K562 (cell line): ENCODE measurements around the gene IRF2BP1. TPM values are rescaled to one million over a fixed set of nuclear protein-coding genes. Genes with fewer than 3 reads are reported as not detected.

Experiments
- EHMT2 ChIP-seq: fragments of 450-650 bp; IDR thresholded peaks from 2 replicates; pipeline ENCODE4 v1.6.1; 2018; ENCODE audit warnings: antibody characterized with exemption
- ELF2 ChIP-seq: fragments of 250-450 bp; sonication (Bioruptor Pico); IDR thresholded peaks from 2 replicates; pipeline ENCODE4 v1.5.0; 2021; ENCODE audit warnings: mild to moderate bottlenecking
- GTF2A2 ChIP-seq: IDR thresholded peaks from 2 replicates; pipeline ENCODE4 v1.6.1; 2016; ENCODE audit warnings: mild to moderate bottlenecking, missing genetic modification characterization, missing compliant biosample characterization
- LCOR ChIP-seq: sonication (generic); formaldehyde crosslinking; IDR thresholded peaks from 2 replicates; pipeline ENCODE4 v1.8.0; 2022; ENCODE audit warnings: mild to moderate bottlenecking, missing genetic modification reagents
- NFIC ChIP-seq: fragments of 450-650 bp; IDR thresholded peaks from 2 replicates; pipeline ENCODE4 v1.6.1; 2017; ENCODE audit warnings: mild to moderate bottlenecking, inconsistent platforms
- NR4A1 ChIP-seq, 2 experiments: fragments of 250-450 bp in 1 of 2; fragments of 450-650 bp in 1 of 2; sonication (Bioruptor Pico) in 1 of 2; IDR thresholded peaks; 2 replicates each; pipeline versions ENCODE4 v1.4.0 to v1.6.1; 2016 to 2020; ENCODE audit warnings: mild to moderate bottlenecking in 2 of 2, missing compliant biosample characterization in 1 of 2, missing genetic modification characterization in 1 of 2, moderate library complexity in 1 of 2
- POLR2AphosphoS2 ChIP-seq: IDR thresholded peaks from 2 replicates; pipeline ENCODE4 v1.6.1; 2012; ENCODE audit warnings: low read length, improper control_type of control experiment
- RBM17 ChIP-seq: fragments of 200-400 bp; formaldehyde crosslinking; IDR thresholded peaks from 2 replicates; pipeline ENCODE4 v1.6.1; 2017; ENCODE audit warnings: low read depth, mild to moderate bottlenecking, low read length, borderline replicate concordance
- ZFP1 ChIP-seq: fragments of 450-650 bp; formaldehyde crosslinking; IDR thresholded peaks from 2 replicates; pipeline ENCODE4 v1.4.0; 2020; ENCODE audit warnings: mild to moderate bottlenecking, mixed read lengths
- ZNF354B ChIP-seq: fragments of 250-450 bp; sonication (Bioruptor Pico); IDR thresholded peaks from 2 replicates; pipeline ENCODE4 v1.4.0; 2020
- ZNF583 ChIP-seq: fragments of 250-450 bp; sonication (Bioruptor Pico); IDR thresholded peaks from 2 replicates; pipeline ENCODE4 v1.4.0; 2020
- ZNF766 ChIP-seq: fragments of 200-800 bp; sonication (Bioruptor generic); conservative IDR thresholded peaks from 2 replicates; pipeline ENCODE4 v1.6.1; 2016; ENCODE audit warnings: missing genetic modification characterization, missing compliant biosample characterization
- polyA plus RNA-seq, 8 experiments: library from polyadenylated mRNA; depleted of rRNA in 4 of 8; stranded (reverse) in 5 of 8; unstranded in 3 of 8; fragments of >200 nt; fragmentation: Nextera tagmentation in 2 of 8; fragmentation: Illumina TruSeq in 1 of 8; extraction: Ambion mirVana in 2 of 8; extraction: Trizol in 1 of 8; gene quantifications; 2 replicates each; pipeline versions ENCODE4 v1.2.1 to v1.2.3, GENCODE V29; 2011 to 2014; ENCODE audit warnings: inconsistent platforms in 1 of 8, missing spikeins in 1 of 8
- total RNA-seq, 7 experiments: library from RNA; depleted of rRNA in 6 of 7; stranded (reverse); fragments of >200 nt in 6 of 7; fragmentation: Illumina TruSeq in 2 of 7; extraction: Trizol in 2 of 7; gene quantifications; 2 replicates each; pipeline versions ENCODE4 v1.2.1 to v1.2.3, GENCODE V29; 2011 to 2021; ENCODE audit warnings: low replicate concordance in 1 of 7
- TF ChIP-seq, protein P1 (sequence below): fragments of 250-450 bp; sonication (Bioruptor Pico); IDR thresholded peaks from 2 replicates; pipeline ENCODE4 v1.4.0; 2020
- TF ChIP-seq, protein P2 (sequence below): sonication (generic); formaldehyde crosslinking; IDR thresholded peaks from 2 replicates; pipeline ENCODE4 v1.4.0; 2020; ENCODE audit warnings: mild to moderate bottlenecking, missing genetic modification reagents
- TF ChIP-seq, protein P3 (sequence below): sonication (generic); formaldehyde crosslinking; IDR thresholded peaks from 2 replicates; pipeline ENCODE4 v1.8.1; 2023; ENCODE audit warnings: mild to moderate bottlenecking, missing genetic modification reagents
- TF ChIP-seq, protein P4 (sequence below): sonication (generic); formaldehyde crosslinking; IDR thresholded peaks from 2 replicates; pipeline ENCODE4 v1.8.0; 2022; ENCODE audit warnings: mild to moderate bottlenecking, missing genetic modification reagents

Gene IRF2BP1
- total and polyA plus RNA-seq, 9 of the 15 experiments (the other 6 are each of a cell fraction or from before 2014, with no cell fraction given): 0.61 to 35.9 (median 3.5) TPM

DNA sequence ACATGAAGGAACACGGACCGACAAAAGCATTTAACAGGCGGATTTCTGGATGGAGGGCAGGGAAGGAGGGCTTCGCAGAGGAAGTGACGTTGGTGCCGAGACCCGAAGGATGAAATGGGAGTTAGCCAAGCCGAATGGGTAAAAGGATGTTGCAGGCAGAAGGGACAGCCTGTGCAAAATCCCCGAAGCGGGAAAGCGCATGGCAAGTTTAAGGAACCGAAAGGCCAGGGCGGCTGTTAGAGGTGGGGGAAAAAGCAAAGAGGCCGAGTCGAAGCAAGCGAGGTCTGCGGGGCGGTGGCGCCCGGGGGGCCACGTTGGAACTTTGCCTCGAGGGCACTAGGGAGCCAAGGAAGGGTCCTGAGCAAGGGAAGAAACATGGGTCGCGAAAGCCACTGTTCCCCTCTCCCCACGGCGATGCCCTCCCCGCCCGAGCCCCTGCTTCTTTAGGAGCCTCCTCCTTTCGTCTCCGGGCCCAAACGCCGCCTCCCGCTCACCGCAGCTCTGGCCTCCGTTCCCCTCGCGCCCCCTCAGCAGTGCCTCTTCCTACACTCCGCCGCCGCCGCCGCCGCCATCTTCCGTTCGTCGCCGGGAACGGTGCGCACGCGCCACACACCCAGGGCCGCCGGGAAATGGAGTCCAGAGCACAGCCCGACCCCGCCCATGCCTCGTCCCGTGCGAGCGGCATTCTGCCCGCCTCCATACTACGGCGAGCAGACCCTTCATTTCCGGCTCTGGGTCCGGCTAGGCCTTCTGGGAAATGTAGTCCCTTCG, 23.2 kb downstream of the IRF2BP1 start, which contains the start of gene SYMPK (continued):
- TF ChIP-seq, protein P1, sequence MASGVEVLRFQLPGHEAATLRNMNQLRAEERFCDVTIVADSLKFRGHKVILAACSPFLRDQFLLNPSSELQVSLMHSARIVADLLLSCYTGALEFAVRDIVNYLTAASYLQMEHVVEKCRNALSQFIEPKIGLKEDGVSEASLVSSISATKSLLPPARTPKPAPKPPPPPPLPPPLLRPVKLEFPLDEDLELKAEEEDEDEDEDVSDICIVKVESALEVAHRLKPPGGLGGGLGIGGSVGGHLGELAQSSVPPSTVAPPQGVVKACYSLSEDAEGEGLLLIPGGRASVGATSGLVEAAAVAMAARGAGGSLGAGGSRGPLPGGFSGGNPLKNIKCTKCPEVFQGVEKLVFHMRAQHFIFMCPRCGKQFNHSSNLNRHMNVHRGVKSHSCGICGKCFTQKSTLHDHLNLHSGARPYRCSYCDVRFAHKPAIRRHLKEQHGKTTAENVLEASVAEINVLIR (CRISPR knock-in tag): peak; percentile 47; the same call in 1 of the 2 replicates
- TF ChIP-seq ZNF766 (CRISPR knock-in tag) (no peak), ZFP1 (CRISPR knock-in tag) (no peak), LCOR (CRISPR knock-in tag) (0 out of 2 replicates have a peak, but pooled peaks have one; percentile 35), ZNF354B (no peak), POLR2AphosphoS2 (no peak), ELF2 (CRISPR knock-in tag) (no peak), ZNF583 (CRISPR knock-in tag) (no peak), NR4A1 (CRISPR knock-in tag; IDR thresholded peaks at IDR 0.05) (no peak), NR4A1 (tag; IDR thresholded peaks at IDR 0.05) (no peak), GTF2A2 (tag) (no peak), EHMT2 (no peak), NFIC (0 out of 2 replicates have a peak, but pooled peaks have one; percentile 24), RBM17 (no peak)
- TF ChIP-seq, protein P2, sequence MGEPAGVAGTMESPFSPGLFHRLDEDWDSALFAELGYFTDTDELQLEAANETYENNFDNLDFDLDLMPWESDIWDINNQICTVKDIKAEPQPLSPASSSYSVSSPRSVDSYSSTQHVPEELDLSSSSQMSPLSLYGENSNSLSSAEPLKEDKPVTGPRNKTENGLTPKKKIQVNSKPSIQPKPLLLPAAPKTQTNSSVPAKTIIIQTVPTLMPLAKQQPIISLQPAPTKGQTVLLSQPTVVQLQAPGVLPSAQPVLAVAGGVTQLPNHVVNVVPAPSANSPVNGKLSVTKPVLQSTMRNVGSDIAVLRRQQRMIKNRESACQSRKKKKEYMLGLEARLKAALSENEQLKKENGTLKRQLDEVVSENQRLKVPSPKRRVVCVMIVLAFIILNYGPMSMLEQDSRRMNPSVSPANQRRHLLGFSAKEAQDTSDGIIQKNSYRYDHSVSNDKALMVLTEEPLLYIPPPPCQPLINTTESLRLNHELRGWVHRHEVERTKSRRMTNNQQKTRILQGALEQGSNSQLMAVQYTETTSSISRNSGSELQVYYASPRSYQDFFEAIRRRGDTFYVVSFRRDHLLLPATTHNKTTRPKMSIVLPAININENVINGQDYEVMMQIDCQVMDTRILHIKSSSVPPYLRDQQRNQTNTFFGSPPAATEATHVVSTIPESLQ: no peak
- TF ChIP-seq, protein P3, sequence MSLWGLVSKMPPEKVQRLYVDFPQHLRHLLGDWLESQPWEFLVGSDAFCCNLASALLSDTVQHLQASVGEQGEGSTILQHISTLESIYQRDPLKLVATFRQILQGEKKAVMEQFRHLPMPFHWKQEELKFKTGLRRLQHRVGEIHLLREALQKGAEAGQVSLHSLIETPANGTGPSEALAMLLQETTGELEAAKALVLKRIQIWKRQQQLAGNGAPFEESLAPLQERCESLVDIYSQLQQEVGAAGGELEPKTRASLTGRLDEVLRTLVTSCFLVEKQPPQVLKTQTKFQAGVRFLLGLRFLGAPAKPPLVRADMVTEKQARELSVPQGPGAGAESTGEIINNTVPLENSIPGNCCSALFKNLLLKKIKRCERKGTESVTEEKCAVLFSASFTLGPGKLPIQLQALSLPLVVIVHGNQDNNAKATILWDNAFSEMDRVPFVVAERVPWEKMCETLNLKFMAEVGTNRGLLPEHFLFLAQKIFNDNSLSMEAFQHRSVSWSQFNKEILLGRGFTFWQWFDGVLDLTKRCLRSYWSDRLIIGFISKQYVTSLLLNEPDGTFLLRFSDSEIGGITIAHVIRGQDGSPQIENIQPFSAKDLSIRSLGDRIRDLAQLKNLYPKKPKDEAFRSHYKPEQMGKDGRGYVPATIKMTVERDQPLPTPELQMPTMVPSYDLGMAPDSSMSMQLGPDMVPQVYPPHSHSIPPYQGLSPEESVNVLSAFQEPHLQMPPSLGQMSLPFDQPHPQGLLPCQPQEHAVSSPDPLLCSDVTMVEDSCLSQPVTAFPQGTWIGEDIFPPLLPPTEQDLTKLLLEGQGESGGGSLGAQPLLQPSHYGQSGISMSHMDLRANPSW (CRISPR knock-in tag): no peak
- TF ChIP-seq, protein P4, sequence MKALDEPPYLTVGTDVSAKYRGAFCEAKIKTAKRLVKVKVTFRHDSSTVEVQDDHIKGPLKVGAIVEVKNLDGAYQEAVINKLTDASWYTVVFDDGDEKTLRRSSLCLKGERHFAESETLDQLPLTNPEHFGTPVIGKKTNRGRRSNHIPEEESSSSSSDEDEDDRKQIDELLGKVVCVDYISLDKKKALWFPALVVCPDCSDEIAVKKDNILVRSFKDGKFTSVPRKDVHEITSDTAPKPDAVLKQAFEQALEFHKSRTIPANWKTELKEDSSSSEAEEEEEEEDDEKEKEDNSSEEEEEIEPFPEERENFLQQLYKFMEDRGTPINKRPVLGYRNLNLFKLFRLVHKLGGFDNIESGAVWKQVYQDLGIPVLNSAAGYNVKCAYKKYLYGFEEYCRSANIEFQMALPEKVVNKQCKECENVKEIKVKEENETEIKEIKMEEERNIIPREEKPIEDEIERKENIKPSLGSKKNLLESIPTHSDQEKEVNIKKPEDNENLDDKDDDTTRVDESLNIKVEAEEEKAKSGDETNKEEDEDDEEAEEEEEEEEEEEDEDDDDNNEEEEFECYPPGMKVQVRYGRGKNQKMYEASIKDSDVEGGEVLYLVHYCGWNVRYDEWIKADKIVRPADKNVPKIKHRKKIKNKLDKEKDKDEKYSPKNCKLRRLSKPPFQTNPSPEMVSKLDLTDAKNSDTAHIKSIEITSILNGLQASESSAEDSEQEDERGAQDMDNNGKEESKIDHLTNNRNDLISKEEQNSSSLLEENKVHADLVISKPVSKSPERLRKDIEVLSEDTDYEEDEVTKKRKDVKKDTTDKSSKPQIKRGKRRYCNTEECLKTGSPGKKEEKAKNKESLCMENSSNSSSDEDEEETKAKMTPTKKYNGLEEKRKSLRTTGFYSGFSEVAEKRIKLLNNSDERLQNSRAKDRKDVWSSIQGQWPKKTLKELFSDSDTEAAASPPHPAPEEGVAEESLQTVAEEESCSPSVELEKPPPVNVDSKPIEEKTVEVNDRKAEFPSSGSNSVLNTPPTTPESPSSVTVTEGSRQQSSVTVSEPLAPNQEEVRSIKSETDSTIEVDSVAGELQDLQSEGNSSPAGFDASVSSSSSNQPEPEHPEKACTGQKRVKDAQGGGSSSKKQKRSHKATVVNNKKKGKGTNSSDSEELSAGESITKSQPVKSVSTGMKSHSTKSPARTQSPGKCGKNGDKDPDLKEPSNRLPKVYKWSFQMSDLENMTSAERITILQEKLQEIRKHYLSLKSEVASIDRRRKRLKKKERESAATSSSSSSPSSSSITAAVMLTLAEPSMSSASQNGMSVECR: no peak
